Suppressor macrophage treated with lipopolysaccharide for 4 hours (primary cell): Measurements from ENCODE around the gene HIPK3.

Source experiments
- DNase-seq: peaks from one replicate; pipeline ENCODE4 v3.0.0-alpha.2; 2020

Gene HIPK3

DNA sequence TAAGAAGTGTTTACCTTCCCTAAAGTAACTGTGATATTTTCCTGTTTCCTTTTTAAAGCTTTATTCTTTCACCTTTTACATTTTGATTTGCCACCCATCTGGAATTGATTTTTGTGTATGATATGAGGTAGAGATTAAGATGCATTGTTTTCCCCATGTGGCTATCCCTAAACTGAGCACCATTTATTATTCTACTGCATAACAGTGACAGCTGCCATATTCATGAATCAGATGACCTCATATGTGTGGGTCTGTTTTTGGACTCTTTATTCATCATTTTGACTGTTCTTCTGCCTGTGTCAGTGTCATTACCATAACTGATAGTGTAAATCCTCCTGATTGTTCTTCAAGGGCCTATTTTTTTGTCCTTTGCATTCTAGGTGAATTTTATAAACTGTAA, 50.8 kb downstream of the HIPK3 start:
- peak; percentile 12 for DNase-seq

DNA sequence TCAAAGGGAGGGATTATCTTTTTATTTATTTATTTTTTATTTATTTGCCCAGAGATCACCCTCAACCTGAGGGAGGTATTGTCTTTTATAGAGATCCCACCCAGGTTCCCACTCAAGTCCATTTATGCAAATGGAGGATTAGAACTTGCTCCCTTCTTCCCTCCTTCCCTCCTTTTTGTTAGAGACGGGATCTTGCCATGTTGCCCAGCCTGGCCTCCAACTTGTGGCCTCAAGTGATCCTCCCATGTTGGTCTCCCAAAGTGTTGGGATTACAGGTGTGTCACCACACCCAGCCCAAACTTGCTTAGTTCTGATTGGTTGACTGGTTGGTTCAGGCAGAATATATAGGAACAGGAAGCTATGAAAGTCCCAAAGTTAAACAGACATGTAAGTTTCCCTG, 51.9 kb downstream of the HIPK3 start:
- DNase-seq = no peak

DNA sequence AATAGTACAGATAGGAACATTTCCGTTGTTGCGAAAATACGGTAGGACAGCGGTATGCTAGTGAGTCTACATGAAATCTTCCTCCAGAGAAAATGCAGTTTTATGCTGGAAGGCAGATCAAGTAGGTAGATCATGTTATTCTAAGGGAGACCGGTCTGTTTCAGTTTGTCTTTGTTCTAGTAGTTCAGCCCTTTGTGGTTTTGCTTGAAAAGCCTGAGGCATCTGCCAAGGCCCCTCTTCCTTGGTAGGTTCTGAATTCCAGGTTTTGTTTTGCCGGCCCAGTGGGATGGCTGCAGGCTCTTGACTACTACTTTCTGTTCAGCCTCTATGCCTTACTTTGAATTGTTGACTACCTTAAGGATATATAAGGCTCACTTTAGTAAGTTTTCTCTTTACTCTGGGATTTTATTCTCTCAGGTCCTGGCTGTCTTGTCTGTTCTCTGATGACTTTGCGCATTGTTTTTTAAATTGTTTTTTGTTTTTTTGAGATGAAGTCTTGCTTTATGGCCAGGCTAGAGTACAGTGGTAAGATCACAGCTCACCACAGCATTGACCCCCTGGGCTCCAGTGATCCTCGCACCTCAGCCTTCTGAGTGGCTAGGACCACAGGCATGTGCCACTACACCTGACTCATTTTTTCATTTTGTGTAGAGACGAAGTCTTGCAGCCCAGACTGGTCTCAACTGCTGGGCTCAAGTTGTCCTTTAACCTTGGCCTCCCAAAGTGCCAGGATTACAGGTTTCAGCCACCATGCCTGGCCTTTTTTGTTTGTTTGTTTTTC, 53.7 kb downstream of the HIPK3 start:
- DNase-seq = no peak

DNA sequence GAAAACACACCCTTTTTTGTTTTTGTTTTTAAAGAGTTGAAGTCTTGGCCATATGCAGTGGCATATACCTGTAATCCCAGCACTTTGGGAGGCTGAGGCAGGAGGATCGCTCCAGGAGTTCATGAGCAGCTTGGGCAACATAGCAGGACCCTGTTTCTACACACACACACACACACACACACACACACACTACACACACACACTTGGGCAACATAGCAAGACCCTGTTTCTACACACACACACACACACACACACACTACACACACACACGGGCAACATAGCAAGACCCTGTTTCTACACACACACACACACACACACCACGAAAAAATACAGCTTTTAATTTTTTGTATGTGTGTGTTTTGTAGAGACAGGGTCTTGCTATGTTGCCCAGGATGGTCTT, 54.5 kb downstream of the HIPK3 start:
- no peak for DNase-seq

DNA sequence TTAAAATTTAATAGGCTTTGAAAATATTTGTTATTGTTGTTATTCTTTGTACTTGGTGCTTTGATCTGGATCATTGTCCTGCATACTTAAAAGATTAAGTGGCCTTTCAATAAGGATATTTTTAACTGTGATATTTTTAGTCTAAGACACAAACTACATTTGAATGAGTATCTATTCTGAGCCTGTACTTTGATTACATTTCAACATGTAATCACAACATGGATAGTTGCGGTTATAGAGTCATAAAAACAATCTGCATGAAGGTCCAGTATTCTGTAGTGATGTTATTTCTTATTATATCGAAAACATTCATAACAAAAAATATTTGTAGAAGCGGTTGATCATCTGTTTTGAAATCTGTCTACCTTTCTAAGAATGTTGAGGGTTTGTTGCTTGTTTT, 58.6 kb downstream of the HIPK3 start:
- no peak for DNase-seq

DNA sequence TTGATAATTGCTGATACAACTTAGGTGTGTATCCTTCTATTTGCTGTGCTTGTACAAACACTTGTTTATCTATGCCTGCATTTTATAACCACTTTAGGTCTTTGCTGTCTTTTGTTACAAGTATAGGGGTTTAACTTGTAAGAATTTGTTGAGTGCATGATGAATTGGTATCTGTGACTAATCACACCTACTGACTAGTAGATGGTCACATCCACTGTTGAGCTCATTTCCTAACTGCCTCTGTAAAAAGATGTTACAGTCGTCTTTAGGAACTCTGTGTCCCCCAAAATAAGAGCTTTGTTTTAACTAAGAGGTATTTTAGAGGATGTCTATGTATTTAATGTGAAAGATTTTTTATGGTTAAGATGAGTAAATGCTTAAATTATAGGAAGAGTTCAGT, 60.5 kb downstream of the HIPK3 start:
- DNase-seq = peak; percentile 39

DNA sequence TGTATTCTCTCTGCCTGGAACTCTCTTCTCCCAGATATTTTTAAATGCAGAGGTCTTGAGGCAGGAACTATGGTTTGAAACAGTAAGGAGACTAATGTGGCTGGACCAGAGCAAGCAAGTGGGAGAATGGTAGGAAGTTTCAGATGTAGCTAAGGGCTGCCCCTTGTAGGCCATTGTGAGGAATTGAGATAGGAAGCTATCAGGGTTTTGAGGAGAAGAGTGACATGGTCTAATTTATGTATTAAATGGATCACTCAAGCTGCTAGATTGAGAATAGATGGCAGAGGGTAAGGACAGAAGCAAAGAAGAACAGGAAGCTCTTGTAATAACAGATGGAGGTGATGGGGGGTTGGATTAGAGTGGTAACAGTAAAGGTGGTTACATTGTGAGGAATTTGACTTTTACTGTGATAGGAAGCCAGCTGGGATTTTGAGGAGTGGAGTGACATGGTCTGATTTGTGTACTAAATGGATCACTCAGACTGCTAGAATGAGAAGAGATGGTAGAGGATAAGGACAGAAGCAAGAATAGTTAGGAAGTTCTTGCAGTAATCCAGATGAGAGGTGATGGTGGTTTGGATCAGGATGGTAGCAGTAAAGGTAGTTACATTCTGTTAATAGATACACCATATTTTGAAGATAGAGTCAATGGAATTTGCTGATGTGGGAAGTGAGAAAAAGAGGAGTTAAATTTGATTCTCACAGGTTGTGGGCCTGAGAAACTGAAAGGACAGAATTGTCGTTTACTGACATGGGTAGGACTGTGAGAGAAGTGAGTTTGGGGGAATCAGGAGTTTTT, 63.0 kb downstream of the HIPK3 start:
- peak; percentile 13 for DNase-seq

DNA sequence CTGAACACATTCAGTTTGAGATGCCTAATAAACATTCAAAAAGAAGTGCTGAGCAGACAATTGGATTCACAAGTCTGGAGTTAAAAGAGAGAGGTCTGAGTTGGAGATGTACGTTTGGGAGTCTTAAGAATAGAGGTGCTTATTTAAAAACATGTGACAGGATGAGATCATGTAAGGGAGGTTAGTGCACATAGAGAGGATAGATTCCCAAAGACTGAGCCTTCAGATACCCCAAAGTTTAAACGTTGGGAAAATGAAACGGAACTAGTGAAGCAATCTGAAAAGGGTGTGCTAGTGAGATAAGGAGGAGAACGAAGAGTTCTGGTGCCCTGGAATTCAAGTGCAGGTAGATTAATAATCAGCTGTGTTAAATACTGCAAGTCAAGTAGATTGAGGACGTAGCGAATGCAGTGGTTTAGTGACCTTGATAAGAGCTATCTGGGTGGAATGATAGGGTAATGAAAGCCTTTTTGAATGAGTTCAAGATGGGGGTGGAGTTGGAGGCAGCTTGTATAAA, 63.7 kb downstream of the HIPK3 start:
- DNase-seq = no peak

DNA sequence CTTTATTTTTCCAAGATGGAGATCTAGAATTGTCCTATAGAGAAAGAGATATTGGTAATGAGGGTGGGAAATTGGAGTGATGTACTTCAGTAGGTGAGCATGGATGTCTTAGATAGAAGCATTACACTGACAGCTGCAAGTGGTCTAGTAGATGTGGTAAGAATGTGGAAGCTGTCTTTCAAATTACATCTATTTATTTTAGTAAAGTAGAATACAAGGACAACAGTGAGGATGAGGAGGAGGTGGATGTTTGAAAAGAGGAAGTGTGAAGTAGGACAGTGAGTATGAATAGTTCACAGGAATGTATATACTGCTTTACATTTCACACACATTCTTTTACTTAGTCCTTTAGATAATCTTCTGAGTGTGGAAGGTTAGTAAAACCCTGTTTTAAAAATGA, 64.2 kb downstream of the HIPK3 start:
- DNase-seq = no peak

DNA sequence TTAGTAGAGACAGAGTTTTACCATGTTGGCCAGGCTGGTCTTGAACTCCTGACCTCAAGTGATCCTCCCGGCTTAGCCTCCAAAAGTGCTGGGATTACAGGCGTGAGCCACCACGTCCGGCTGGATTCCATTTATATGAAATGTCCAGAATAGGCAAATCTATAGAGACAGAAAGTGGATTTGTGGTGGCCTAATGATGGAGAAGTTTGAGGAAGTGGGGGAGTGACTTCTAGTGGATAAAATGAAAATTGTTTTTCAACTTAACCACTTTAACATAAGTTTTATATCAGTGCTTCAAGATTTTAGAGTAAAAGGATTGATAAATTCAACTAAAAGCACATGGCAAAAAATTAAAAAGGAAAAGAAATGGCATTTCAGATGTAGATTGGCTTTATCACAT, 66.2 kb downstream of the HIPK3 start:
- peak; percentile 13 for DNase-seq

DNA sequence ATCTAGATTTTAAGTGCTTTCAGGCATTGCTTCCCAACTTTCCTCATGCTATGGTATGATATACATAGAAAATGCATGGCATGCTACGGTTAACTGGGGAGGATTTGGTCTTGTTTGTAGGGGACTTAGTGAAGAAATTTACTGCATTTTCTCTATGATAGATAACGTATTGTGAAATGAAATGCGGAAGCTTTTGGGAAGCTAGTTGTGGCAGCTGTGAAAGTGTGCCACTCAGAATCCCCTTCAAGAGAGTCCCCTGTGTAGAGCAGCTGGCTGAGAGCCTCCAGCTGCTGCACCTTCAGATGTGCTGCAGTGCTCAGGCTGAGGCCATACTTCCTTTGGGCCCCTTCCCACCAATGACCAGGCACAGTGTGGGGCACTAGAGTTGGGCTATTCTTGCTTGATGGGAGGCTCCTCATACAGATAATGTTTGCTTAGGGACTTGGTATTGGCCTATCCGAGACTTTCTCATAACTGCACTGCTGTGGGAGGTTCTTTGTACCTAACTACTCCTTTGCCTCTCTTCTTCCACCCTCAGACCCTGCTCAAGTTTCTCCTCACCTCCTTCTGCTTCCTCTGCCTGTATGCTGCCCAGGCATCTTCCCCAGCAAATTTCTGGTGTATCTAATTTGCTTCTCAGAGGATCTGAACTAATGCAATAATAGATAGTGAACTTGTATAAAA, 67.3 kb downstream of the HIPK3 start:
- DNase-seq = peak; percentile 37

DNA sequence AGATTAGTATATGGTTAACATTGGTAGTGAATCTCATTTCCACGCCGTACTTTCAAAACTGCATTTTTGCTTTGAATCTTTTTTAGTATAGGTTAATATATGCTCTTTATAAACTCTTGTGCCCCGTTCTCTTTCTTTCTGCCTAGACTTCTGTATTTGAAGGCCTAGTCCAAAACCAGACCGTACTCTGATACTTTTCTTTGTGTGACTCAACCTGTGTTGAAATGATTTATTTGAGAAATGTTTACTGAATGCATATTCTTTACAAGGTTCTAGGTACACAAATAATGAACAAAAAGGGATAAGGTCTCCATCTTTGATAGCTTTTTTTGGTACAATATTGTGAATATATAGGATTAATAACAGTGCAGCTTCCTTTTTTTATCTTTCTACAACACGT, 68.3 kb downstream of the HIPK3 start:
- DNase-seq = peak; percentile 21

DNA sequence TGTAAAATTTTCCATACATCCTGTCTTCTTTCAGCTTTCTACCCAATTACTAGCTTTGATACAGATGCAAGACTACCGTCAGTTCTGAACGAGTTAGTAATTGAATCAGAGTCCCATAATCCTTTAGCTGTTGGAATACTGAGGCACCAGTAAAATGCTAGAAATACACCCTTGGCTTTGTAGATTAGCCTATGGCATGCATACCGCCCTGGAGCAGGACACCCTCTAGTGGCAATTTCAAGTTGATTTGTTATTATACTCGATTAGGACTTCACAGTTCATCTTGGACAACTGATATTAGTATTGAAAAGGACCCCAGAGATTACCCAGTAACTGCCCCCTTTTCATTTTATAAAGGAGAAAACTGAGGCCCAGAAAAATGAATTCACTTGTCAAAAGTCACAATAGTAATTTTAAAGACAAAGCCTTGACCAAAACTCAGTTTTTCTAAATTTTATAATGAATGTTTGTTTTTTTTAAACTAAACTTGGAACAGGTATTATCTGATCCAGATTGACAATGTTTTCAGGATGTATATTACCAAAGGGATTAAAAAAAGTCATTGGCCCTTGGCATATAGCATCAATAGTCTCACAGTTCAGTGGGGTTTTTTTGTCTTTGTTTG, 72.6 kb downstream of the HIPK3 start:
- DNase-seq = peak; percentile 66

DNA sequence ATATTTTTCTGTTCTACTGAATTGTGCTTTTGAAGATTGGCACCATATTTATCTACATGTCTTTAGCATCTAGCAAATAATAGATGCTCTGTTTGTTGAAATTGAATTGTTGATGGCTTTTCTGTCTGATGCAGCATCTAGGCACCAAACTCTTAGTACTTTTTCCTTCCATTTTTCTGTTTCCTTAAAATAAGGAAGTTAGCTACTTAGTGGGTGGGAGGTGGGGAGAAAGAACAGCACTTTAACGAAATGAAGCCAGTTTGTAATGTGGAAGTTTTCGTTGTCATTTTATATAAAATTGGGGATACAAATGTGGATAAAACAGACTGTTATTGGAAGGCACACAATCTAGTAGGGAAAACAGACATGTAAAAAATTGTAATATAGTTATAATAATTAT, 76.6 kb downstream of the HIPK3 start:
- peak; percentile 37 for DNase-seq

DNA sequence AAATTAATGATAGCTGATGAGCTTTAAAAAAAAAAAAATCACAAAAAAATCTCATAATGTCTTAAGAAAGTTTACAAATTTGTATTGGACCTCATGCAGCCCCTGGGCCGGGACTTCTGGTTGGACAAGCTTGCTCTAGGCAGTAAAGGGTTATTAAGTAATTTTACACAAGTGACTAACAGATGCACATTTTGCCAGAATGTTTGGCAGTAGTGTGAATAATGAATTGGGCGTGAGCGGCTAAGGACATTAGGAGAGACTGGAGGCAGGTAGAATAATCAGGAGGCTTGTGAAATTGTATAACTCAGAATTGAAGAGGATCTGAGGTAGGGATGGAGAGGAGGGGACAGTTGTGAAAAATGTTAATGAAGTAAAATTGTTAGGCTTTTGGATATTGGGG, 77.4 kb downstream of the HIPK3 start:
- no peak for DNase-seq

DNA sequence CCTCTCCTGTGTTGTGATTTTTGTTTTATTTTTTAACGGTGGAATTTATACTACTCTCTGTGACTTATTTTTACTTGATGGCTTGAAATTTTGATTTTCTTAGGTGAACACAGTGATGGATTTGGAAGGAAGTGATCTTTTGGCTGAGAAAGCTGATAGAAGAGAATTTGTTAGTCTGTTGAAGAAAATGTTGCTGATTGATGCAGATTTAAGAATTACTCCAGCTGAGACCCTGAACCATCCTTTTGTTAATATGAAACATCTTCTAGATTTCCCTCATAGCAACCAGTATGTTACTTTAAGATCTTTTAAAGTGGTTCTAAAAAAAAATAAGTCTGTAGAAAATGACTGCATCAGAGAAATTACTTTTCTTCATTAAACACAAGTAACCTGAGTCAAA, 82.1 kb downstream of the HIPK3 start:
- DNase-seq = no peak

DNA sequence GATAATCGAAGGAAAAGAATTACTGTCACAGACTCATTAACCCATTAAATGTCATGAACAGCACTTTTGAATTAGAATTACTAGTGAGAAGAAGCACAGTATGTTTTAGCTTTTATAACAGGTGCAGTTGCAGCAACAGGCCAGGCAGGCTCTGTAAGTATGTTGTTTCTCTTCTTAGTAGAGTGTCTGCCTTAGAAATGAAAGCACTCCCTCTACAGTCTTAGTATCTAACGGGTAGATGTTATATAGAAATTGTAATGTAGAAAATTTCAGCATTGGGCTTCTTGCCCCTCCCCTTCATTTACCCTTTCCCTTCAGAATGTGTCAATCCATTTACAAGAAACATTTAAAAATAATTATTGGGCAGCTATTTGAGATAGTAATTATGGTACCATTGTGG, 87.4 kb downstream of the HIPK3 start:
- DNase-seq = no peak

DNA sequence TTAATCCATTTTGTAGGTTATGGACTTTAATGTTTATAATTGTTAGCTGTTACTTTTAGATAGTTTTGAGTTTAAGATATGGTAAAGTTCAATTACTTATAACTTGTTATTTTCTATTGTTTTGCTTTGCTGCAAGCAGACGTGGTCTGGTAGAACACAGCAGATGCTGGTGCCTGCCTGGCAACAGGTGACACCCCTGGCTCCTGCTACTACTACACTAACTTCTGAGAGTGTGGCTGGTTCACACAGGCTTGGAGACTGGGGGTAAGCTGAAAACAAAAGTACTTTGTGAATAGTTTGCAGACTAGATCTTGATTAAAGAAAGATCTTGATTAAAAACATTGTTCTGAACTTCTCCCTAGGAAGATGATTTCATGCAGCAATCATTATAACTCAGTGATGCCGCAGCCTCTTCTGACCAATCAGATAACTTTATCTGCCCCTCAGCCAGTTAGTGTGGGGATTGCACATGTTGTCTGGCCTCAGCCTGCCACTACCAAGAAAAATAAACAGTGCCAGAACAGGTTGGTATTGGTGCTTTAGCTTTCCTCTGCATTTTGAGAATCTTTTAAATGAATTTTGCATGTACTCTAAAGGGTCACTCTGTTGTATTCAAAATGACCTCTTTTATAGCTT, 90.4 kb downstream of the HIPK3 start:
- no peak for DNase-seq

DNA sequence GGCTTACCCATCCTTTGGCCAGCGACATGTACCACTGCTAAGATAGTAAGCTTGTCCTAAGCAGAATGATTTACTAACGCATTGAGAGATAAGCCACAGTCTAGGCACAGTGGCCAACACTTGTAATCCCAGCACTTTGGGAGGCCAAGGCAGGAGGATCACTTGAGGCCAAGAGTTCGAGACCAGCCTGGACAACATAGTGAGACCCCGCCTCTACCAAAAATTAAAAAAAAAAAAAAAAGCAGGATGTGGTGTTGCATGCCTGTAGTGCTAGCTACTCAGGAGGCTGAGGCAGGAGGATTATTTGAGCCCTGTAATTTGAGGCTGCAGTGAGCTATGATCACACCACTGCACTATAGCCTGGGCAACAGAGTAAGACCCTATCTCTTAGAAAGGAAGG, 93.1 kb downstream of the HIPK3 start:
- no peak for DNase-seq

DNA sequence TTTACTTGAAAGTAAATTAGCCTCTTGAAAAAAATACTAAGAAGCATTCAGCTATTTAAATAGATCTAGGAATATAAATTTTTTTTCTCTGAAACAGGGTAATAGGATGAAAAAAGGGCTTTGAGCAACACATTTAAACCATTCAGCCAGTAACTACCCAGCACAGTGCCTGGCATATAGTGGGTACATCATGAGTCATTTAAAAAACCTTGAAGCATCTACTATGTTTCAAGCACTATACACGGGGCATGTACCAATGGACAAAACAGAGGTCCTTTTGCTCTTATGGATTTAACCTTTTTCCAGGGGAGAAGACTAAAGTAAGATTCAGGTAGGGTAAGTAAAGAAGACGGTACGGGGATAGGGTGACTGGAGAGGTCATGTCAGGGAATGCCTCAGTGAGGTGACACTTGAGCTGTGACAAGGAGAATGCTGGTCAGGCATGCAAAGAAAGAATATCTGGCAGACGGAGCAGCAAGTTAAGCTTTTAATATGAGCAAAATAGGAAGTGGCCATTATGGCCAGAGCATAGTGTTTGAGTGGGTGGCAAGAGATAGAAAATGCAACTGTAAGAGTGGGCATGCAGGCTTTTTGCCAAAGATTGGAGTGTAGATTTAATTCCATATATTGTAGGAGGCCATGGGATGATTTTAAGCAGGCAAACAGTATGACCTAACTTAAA, 101.1 kb downstream of the HIPK3 start:
- DNase-seq = peak; percentile 51

DNA sequence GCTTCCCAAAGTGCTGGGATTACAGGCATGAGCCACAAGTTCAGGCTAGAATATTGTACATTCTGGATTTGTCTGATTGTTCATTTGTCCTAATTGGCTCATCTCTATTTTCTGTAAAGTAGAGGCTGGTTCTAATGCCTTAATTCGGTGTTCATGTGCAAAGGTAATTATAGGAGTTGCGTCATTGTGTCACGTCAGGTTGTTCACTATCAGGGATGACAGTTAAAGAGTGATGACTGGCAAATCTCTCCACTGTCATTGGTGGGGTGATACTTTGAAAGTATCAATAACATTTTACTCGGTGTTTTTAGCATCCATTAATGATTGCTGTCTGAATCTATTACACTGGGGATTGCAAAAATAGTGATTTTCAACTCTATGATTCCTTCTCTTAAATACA, 103.5 kb downstream of the HIPK3 start:
- no peak for DNase-seq
